ENCODE measurements around the gene INVS.

INVS gene

GRCh38 chr9:100281676-100282387 is 182.8 kb downstream of the INVS start:
- no peak; the same call in 2 of the 3 replicates for ATAC-seq

DNA sequence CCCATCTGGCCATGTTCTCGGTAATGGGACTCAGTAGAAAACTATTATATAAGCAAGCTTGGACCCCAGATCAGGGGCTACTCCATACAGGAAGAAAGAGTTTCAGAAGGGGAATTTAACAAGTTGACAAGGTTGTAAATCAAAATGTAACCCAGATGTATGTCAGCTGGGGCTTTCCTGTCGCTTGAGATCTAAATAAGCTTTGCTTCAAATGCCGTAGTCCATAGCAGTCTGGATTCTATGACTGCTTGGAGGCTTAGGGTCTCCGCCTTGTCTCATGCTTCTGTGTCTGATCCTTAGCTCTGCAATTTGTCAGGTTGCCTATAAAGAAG is 183.3 kb downstream of the INVS start:
- ATAC-seq = no peak
- TF ChIP-seq TSHZ2 (CRISPR knock-in tag; IDR thresholded peaks at IDR 0.05) (no peak), ZNF8 (CRISPR knock-in tag; IDR thresholded peaks at IDR 0.05) (no peak), PPARA (CRISPR knock-in tag; IDR thresholded peaks at IDR 0.05; ENCODE audit: borderline replicate concordance) (no peak), RARB (CRISPR knock-in tag; IDR thresholded peaks at IDR 0.05) (no peak), ZNF565 (CRISPR knock-in tag; conservative IDR thresholded peaks at IDR 0.05; ENCODE audit: low read depth) (no peak), PATZ1 (CRISPR knock-in tag; IDR thresholded peaks at IDR 0.05; ENCODE audit: borderline replicate concordance) (no peak), OSR1 (CRISPR knock-in tag; IDR thresholded peaks at IDR 0.05) (no peak), SNAI2 (CRISPR knock-in tag; IDR thresholded peaks at IDR 0.05) (no peak), GLIS3 (CRISPR knock-in tag; IDR thresholded peaks at IDR 0.05) (no peak), ZNF70 (CRISPR knock-in tag; IDR thresholded peaks at IDR 0.05) (no peak), CREB5 (CRISPR knock-in tag; IDR thresholded peaks at IDR 0.05; ENCODE audit: low read depth) (no peak), CSDC2 (CRISPR knock-in tag; IDR thresholded peaks at IDR 0.05) (no peak)
- TF ChIP-seq, protein P1, sequence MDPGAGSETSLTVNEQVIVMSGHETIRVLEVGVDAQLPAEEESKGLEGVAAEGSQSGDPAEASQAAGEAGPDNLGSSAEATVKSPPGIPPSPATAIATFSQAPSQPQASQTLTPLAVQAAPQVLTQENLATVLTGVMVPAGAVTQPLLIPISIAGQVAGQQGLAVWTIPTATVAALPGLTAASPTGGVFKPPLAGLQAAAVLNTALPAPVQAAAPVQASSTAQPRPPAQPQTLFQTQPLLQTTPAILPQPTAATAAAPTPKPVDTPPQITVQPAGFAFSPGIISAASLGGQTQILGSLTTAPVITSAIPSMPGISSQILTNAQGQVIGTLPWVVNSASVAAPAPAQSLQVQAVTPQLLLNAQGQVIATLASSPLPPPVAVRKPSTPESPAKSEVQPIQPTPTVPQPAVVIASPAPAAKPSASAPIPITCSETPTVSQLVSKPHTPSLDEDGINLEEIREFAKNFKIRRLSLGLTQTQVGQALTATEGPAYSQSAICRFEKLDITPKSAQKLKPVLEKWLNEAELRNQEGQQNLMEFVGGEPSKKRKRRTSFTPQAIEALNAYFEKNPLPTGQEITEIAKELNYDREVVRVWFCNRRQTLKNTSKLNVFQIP (CRISPR knock-in tag; IDR thresholded peaks at IDR 0.05; ENCODE audit: borderline replicate concordance, low read depth) = no peak

More at GRCh38 chr9:100281676-100282387, 182.8 kb downstream of the INVS start:
- TF ChIP-seq GLIS3 (CRISPR knock-in tag; IDR thresholded peaks at IDR 0.05) (no peak), TOX (CRISPR knock-in tag; IDR thresholded peaks at IDR 0.05; ENCODE audit: borderline replicate concordance) (no peak), OSR1 (CRISPR knock-in tag; IDR thresholded peaks at IDR 0.05) (no peak)

- TF ChIP-seq CSDC2 (CRISPR knock-in tag; IDR thresholded peaks at IDR 0.05) (no peak), PPARA (CRISPR knock-in tag; IDR thresholded peaks at IDR 0.05; ENCODE audit: borderline replicate concordance) (no peak), ZNF8 (CRISPR knock-in tag; IDR thresholded peaks at IDR 0.05) (no peak), TCF4 (CRISPR knock-in tag; IDR thresholded peaks at IDR 0.05; ENCODE audit: borderline replicate concordance) (no peak), ZC3H10 (CRISPR knock-in tag; IDR thresholded peaks at IDR 0.05) (no peak), ZFP30 (CRISPR knock-in tag; IDR thresholded peaks at IDR 0.05) (no peak)
- TF ChIP-seq, protein P1 (CRISPR knock-in tag; IDR thresholded peaks at IDR 0.05; ENCODE audit: borderline replicate concordance, low read depth) = no peak
- ATAC-seq = no peak
These were observed 185.2 kb downstream of the INVS start for GRCh38 chr9:100284247-100284646.

DNA sequence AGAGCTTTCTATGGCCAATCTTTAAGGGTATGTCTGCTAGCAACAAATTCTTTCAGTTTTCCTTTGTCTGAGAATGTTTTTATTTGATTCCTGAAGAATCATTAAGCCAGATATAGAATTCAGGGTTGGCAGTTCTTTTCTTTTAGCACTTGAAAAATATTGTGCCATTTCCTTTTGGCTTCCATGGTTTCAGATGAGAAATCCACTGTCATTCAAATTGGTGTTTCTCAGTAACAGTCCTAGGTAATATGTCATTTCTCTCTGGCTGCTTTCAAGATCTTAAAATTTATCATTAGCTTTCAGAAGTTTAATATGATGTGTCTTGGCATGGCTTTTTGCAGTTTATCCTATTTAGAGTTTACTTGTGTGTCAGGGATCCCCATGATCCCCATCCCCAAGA is 186.0 kb downstream of the INVS start:
- TF ChIP-seq RARB (CRISPR knock-in tag; IDR thresholded peaks at IDR 0.05) (no peak), TSHZ2 (CRISPR knock-in tag; IDR thresholded peaks at IDR 0.05) (no peak), BACH2 (CRISPR knock-in tag; IDR thresholded peaks at IDR 0.05; ENCODE audit: borderline replicate concordance) (no peak), GLIS3 (CRISPR knock-in tag; IDR thresholded peaks at IDR 0.05) (no peak), ISL1 (CRISPR knock-in tag; IDR thresholded peaks at IDR 0.05) (no peak), PPARA (CRISPR knock-in tag; IDR thresholded peaks at IDR 0.05; ENCODE audit: borderline replicate concordance) (no peak)
- TF ChIP-seq, protein P1 (CRISPR knock-in tag; IDR thresholded peaks at IDR 0.05; ENCODE audit: borderline replicate concordance, low read depth) = no peak
- no peak for ATAC-seq

All from SK-N-SH treated with all-trans-retinoic acid at 6 μM for 48 hours (cell line).